Trophoblast cell (in vitro differentiated cells and primary cell): Measurements from ENCODE around the gene PLXNB1.
"Not testable (repeated sequence)": the region's sequence is repeated elsewhere in the genome, so short reads cannot be mapped to it uniquely, and the experiment has no call there.

Experiments used
- DNase-seq, 2 donors: peaks; one replicate each; pipeline ENCODE4 v3.0.0-alpha.2; 2016
- H2AFZ ChIP-seq: 2 replicates; pipeline ENCODE4 v1.6.1; 2013; ENCODE audit warnings: low read length, moderate library complexity, mild to moderate bottlenecking; ENCODE audit not compliant: insufficient read depth, poor library complexity
- H2AK5ac ChIP-seq: 2 replicates; pipeline ENCODE4 v1.6.1; 2013; ENCODE audit warnings: mild to moderate bottlenecking, low read length
- H2BK120ac ChIP-seq: 2 replicates; pipeline ENCODE4 v1.6.1; 2013; ENCODE audit warnings: low read length, mild to moderate bottlenecking, moderate library complexity; ENCODE audit not compliant: insufficient read depth, poor library complexity
- H2BK12ac ChIP-seq: 2 replicates; pipeline ENCODE4 v1.6.1; 2013; ENCODE audit warnings: mild to moderate bottlenecking, low read length, moderate library complexity
- H2BK5ac ChIP-seq: 2 replicates; pipeline ENCODE4 v1.6.1; 2013; ENCODE audit warnings: low read length, low read depth, moderate library complexity, mild to moderate bottlenecking; ENCODE audit not compliant: poor library complexity
- H3K14ac ChIP-seq: 2 replicates; pipeline ENCODE4 v1.6.1; 2013; ENCODE audit warnings: mild to moderate bottlenecking, low read length
- H3K18ac ChIP-seq: 2 replicates; pipeline ENCODE4 v1.6.1; 2013; ENCODE audit warnings: mild to moderate bottlenecking, low read length
- H3K23ac ChIP-seq: 2 replicates; pipeline ENCODE4 v1.6.1; 2013; ENCODE audit warnings: low read length
- H3K27ac ChIP-seq: 2 replicates; pipeline ENCODE4 v1.5.1; 2013; ENCODE audit warnings: low read depth, mild to moderate bottlenecking, inconsistent platforms, low read length, moderate library complexity
- H3K27me3 ChIP-seq: 2 replicates; pipeline ENCODE4 v1.6.1; 2013; ENCODE audit warnings: inconsistent platforms, mild to moderate bottlenecking, low read length, moderate library complexity; ENCODE audit not compliant: insufficient read depth
- H3K36me3 ChIP-seq, 2 experiments: 1 replicate in 1 of 2; 2 replicates in 1 of 2; pipeline ENCODE4 v1.6.1; 2013; ENCODE audit warnings: low read length in 2 of 2, mild to moderate bottlenecking in 2 of 2, moderate library complexity in 1 of 2; ENCODE audit not compliant: insufficient read depth in 2 of 2, control insufficient read depth in 1 of 2
- H3K4ac ChIP-seq: 2 replicates; pipeline ENCODE4 v1.6.1; 2013; ENCODE audit warnings: low read depth, mild to moderate bottlenecking, low read length, moderate library complexity
- H3K4me1 ChIP-seq, 2 experiments: 1 replicate in 1 of 2; 2 replicates in 1 of 2; pipeline ENCODE4 v1.6.1; 2013; ENCODE audit warnings: low read length in 2 of 2, mild to moderate bottlenecking in 2 of 2, moderate library complexity in 1 of 2; ENCODE audit not compliant: insufficient read depth in 2 of 2, control insufficient read depth in 1 of 2
- H3K4me2 ChIP-seq: 2 replicates; pipeline ENCODE4 v1.6.1; 2013; ENCODE audit warnings: inconsistent platforms, mild to moderate bottlenecking, low read length, moderate library complexity
- H3K4me3 ChIP-seq: 2 replicates; pipeline ENCODE4 v1.5.1; 2013; ENCODE audit warnings: mild to moderate bottlenecking, low read depth, low read length, inconsistent platforms
- H3K79me1 ChIP-seq: one replicate; pipeline ENCODE4 v1.6.1; 2013; ENCODE audit warnings: low read length
- H3K79me2 ChIP-seq: 2 replicates; pipeline ENCODE4 v1.6.1; 2013; ENCODE audit warnings: low read length, mild to moderate bottlenecking; ENCODE audit not compliant: control insufficient read depth, insufficient read depth, poor library complexity
- H3K9ac ChIP-seq: 2 replicates; pipeline ENCODE4 v1.6.1; 2013; ENCODE audit warnings: mild to moderate bottlenecking, low read length
- H3K9me3 ChIP-seq: 2 replicates; pipeline ENCODE4 v1.6.1; 2013; ENCODE audit warnings: low read depth, mild to moderate bottlenecking, control low read depth, inconsistent platforms, low read length; ENCODE audit not compliant: insufficient read depth
- H4K12ac ChIP-seq: 2 replicates; pipeline ENCODE4 v1.6.1; 2013; ENCODE audit warnings: low read depth, mild to moderate bottlenecking, low read length, moderate library complexity
- H4K8ac ChIP-seq: 2 replicates; pipeline ENCODE4 v1.6.1; 2013; ENCODE audit warnings: low read depth, mild to moderate bottlenecking, low read length, moderate library complexity
- H4K91ac ChIP-seq: one replicate; pipeline ENCODE4 v1.6.1; 2013; ENCODE audit warnings: low read depth, mild to moderate bottlenecking, low read length, moderate library complexity
- WGBS: extraction: QIAGEN DNeasy Blood & Tissue Kit; methylation state at CpG from one replicate; pipeline ENCODE4 v1.1.7; 2013; ENCODE audit warnings: missing lambda C conversion rate; ENCODE audit not compliant: insufficient read length, insufficient coverage; ENCODE audit errors: extremely low coverage; 5-methylcytosine and 5-hydroxymethylcytosine counted together

Gene PLXNB1

DNA sequence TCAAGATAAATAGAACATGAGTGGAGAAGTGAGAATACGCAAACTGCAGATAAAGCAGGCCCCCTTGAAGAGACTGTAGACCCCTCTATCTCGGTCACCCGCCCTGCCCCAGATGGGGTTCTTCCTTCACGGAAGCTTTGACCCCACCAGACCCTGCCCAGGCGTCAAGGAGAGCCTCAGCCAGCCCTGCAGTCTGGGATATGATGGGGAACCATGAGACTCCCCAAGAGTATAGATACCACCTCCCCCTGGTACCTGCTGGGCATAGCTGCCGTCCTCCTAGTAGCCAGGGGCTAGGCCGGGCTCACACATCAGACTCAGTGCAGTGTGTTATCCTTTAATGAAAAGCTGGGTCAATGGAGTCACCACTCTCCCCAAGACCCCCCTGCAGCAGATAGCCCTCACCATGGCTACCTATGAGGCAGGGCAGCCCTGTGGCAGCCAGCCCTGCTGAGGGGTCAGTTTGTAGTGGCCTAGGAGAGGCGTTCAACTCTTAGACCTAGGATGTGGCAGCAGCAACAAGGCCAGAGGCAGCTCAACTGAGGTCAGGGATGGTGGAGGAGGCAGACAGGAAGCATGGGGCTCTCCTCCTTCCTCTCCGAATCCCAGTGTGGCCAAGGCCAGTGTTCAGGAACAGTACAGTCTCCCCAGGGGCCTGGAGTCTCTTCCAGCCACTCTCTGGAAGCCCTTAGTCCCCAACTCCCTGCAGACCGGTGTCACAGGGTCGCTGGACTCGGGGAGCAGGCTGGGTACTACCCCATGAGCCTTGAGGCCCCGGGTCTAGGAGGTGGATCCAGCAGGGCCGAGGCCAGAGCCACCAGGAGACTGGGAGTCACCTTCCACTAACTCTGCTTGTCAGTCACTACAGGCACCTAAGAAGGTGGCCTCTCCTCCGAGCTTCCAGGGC is 26.1 kb downstream of the PLXNB1 start:
- H4K8ac ChIP-seq, result no peak overlapping the region
- no peak overlapping the region for H3K4me3 ChIP-seq
- no peak overlapping the region for H2BK120ac ChIP-seq
- H2BK5ac ChIP-seq, result no peak overlapping the region
- no peak overlapping the region for H3K4me2 ChIP-seq
- no peaks in the 10 kb centered on the region for H3K27me3 ChIP-seq
- no peak overlapping the region for H4K91ac ChIP-seq
- no peak for DNase-seq
- no peak overlapping the region for H3K4ac ChIP-seq
- H3K79me1 ChIP-seq, result no peaks in the 10 kb centered on the region
- H2AFZ ChIP-seq, result no peak overlapping the region
- no CpG with 5 or more reads among the region's 15 CpGs for WGBS
- H3K9me3 ChIP-seq, result no peaks in the 10 kb centered on the region
- H3K36me3 ChIP-seq, result peaks cover 54 to 58% of the 10 kb centered on the region in 2 experiments
- H3K4me1 ChIP-seq, result no peaks in the 10 kb centered on the region
- no peak overlapping the region for H3K9ac ChIP-seq
- no peak overlapping the region for H2AK5ac ChIP-seq
- no peak overlapping the region for H3K27ac ChIP-seq
- H3K79me2 ChIP-seq, result no peaks in the 10 kb centered on the region
- H3K18ac ChIP-seq, result no peak overlapping the region
- no peak overlapping the region for H4K12ac ChIP-seq
- H2BK12ac ChIP-seq, result no peak overlapping the region
- no peak overlapping the region for H3K14ac ChIP-seq
- no peak overlapping the region for H3K23ac ChIP-seq

DNA sequence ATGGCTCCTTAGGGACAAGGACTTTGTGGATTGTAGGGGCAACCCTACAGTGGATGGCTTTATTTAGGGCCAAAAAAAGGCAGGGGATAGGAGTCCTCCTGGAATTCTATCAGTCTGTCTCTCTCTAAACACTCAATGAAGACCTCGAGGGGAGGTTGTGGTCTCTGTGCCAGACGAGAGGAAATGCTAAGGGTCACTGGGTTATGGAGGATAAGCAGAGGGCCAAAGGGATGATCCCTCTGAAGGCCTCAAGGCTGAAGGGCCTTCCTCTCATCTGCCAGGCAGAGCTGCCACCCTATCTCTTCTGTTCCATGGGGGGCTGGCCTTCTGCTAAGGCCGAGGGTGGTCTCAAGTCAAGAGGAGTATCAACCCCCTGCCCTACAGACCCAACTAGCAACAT is 27.0 kb downstream of the PLXNB1 start:
- DNase-seq, result no peak
- H3K18ac ChIP-seq, result no peak overlapping the region
- no peak overlapping the region for H3K27ac ChIP-seq
- no CpG with 5 or more reads among the region's 3 CpGs for WGBS
- no peaks in the 10 kb centered on the region for H3K79me2 ChIP-seq
- H3K4me3 ChIP-seq, result no peak overlapping the region
- H3K36me3 ChIP-seq, result peaks cover 47 to 51% of the 10 kb centered on the region in 2 experiments
- H3K4me1 ChIP-seq, result no peaks in the 10 kb centered on the region
- no peak overlapping the region for H3K9ac ChIP-seq
- no peak overlapping the region for H4K8ac ChIP-seq
- no peaks in the 10 kb centered on the region for H3K9me3 ChIP-seq
- no peak overlapping the region for H2AK5ac ChIP-seq
- H2BK12ac ChIP-seq, result no peak overlapping the region
- no peak overlapping the region for H3K4ac ChIP-seq
- H2AFZ ChIP-seq, result no peak overlapping the region
- no peak overlapping the region for H3K14ac ChIP-seq
- no peak overlapping the region for H3K23ac ChIP-seq
- no peak overlapping the region for H4K12ac ChIP-seq
- no peaks in the 10 kb centered on the region for H3K79me1 ChIP-seq
- no peak overlapping the region for H2BK120ac ChIP-seq
- H2BK5ac ChIP-seq, result no peak overlapping the region
- no peaks in the 10 kb centered on the region for H3K27me3 ChIP-seq
- no peak overlapping the region for H4K91ac ChIP-seq
- H3K4me2 ChIP-seq, result no peak overlapping the region

DNA sequence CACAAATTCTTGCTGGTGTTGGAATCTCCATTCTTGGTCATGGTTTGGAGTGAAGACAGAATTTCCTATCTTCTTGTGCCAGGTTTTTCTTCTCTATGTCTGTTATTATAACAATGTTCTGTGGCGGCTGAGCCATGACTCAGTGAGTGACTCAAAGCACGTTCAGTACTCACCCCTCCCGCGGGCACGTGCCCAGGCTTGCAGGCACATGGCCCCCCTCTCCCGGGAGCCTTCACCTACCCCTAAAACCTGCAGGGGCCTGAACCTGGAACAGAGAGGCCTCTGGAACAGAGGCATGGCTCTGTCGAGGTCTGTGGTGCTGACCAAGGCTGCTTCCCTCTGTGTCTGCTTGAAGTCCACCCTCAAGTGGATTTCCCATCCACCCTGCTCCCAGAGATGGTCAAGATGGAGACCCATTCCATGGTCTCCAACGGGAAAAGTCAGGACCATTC is 27.6 kb downstream of the PLXNB1 start:
- Histone ChIP-seq H3K27ac (no peak overlapping the region), H3K14ac (no peak overlapping the region), H2AFZ (no peak overlapping the region), H3K9me3 (no peaks in the 10 kb centered on the region), H3K4me3 (no peak overlapping the region), H3K9ac (no peak overlapping the region), H3K23ac (no peak overlapping the region), H4K91ac (no peak overlapping the region), H3K36me3 (peaks cover 43 to 46% of the 10 kb centered on the region in 2 experiments), H4K8ac (no peak overlapping the region), H3K79me1 (no peaks in the 10 kb centered on the region), H3K4me1 (no peaks in the 10 kb centered on the region), H3K18ac (no peak overlapping the region), H2AK5ac (no peak overlapping the region), H2BK5ac (no peak overlapping the region), H3K4me2 (no peak overlapping the region), H3K27me3 (no peaks in the 10 kb centered on the region), H2BK12ac (no peak overlapping the region), H3K79me2 (no peaks in the 10 kb centered on the region), H2BK120ac (no peak overlapping the region), H4K12ac (no peak overlapping the region), H3K4ac (no peak overlapping the region)
- peak; percentile 33 to 64 for DNase-seq
- no CpG with 5 or more reads among the region's 8 CpGs for WGBS

DNA sequence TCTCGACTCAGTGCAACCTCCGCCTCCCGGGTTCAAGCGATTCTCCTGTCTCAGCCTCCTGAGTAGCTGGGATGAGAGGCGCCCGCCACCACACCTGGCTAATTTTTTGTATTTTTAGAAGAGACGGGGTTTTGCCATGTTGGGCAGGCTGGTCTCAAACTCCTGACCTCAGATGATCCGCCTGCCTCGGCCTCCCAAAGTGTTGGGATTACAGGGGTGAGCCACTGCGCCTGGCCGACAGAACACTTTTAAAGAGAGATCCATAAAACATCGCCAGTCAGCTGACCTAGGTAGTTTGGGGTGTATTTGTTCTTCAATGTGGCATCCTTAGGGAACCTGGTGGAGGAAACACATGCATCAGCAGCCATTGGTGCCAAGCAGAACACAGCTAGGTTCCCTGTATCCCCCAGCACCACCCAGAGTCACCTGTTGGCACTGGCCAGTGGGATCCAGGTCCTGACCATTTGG is 28.4 kb downstream of the PLXNB1 start:
- H4K8ac ChIP-seq, H3K14ac ChIP-seq, H3K27ac ChIP-seq, H3K79me2 ChIP-seq, H2BK12ac ChIP-seq, H3K4me3 ChIP-seq, DNase-seq, H3K4me1 ChIP-seq, H3K23ac ChIP-seq, H4K12ac ChIP-seq, H4K91ac ChIP-seq, H3K9me3 ChIP-seq, H3K4me2 ChIP-seq, H2AFZ ChIP-seq, H3K4ac ChIP-seq, H2BK5ac ChIP-seq, H3K9ac ChIP-seq, H3K27me3 ChIP-seq, H3K18ac ChIP-seq, H3K79me1 ChIP-seq, H2BK120ac ChIP-seq, H2AK5ac ChIP-seq: not testable (repeated sequence)
- peaks cover 34 to 38% of the 10 kb centered on the region in 2 experiments for H3K36me3 ChIP-seq
- no CpG with 5 or more reads among the region's 12 CpGs for WGBS
